GM13977 (cell line): Measurements from ENCODE around the gene HSDL1.
"Not testable (repeated sequence)": the region's sequence is repeated elsewhere in the genome, so short reads cannot be mapped to it uniquely, and the experiment has no call there.

ENCODE experiments used
- DNase-seq: peaks from one replicate; pipeline ENCODE4 v3.0.0; 2012; ENCODE audit warnings: low spot score
- CTCF ChIP-seq: IDR thresholded peaks from 2 replicates; pipeline ENCODE4 v1.5.1; 2012; ENCODE audit warnings: mild to moderate bottlenecking, control low read depth; ENCODE audit not compliant: insufficient read depth; ENCODE audit errors: extremely low read depth, missing control alignments
- in situ Hi-C: fragments of 300-500 bp; cut with MboI; formaldehyde crosslinking; loops from one replicate; pipeline ENCODE4 v1.12.0; 2022; ENCODE audit warnings: low sequenced_read_pairs, low pct_unique_long_range_greater_than_20kb, mixed read lengths, inconsistent platforms; ENCODE audit not compliant: unreplicated experiment

Gene HSDL1

GRCh38 chr16:84119368-84119767, 25.6 kb downstream of the HSDL1 start:
- no peak for TF ChIP-seq CTCF
- no peak for DNase-seq
- in situ Hi-C loops = no loop called here

- in situ Hi-C loops, DNase-seq: not testable (repeated sequence)
Observed at GRCh38 chr16:84118315-84118714, 26.7 kb downstream of the HSDL1 start.

- DNase-seq = peak; percentile 58
- no peak for TF ChIP-seq CTCF
- in situ Hi-C loops = no loop called here
Observed at GRCh38 chr16:84117494-84117843, 27.5 kb downstream of the HSDL1 start.

- peak; percentile 97 for DNase-seq
- in situ Hi-C loops = no loop called here
- TF ChIP-seq CTCF = no peak
Observed at GRCh38 chr16:84116720-84117493, 28.1 kb downstream of the HSDL1 start, which contains the start of gene MBTPS1. TSS of gene MBTPS1 (minus strand) at chr16:84116942. CDS start at chr16:84101783, 15,159 bp downstream.

GRCh38 chr16:84115919-84116719, 28.9 kb downstream of the HSDL1 start:
- peak; percentile 37 for TF ChIP-seq CTCF
- peak; percentile 57 for DNase-seq
- in situ Hi-C loops = no loop called here

GRCh38 chr16:84111949-84112348, 33.0 kb downstream of the HSDL1 start:
- in situ Hi-C loops, DNase-seq: not testable (repeated sequence)

- no peak for TF ChIP-seq CTCF
- no peak for DNase-seq
- in situ Hi-C loops = no loop called here
Observed at GRCh38 chr16:84111525-84111924, 33.5 kb downstream of the HSDL1 start.
